Sigmoid colon (tissue), 7 donors: ENCODE results near the gene DGAT2. TPM values are rescaled to one million over a fixed set of nuclear protein-coding genes. Genes with fewer than 3 reads are reported as not detected.
"Not testable (repeated sequence)": the region's sequence is repeated elsewhere in the genome, so short reads cannot be mapped to it uniquely, and the experiment has no call there.

ENCODE experiments used
- DNase-seq: peaks from one replicate; pipeline ENCODE4 v3.0.0-alpha.2; 2019
- H3K27ac ChIP-seq, 4 donors: fragments of 200-600 bp; sonication (generic); one replicate each; pipeline ENCODE4 v1.5.1; 2016 to 2019; ENCODE audit warnings: mild to moderate bottlenecking in 1 of 4
- H3K27me3 ChIP-seq, 3 donors: fragments of 200-600 bp; sonication (generic); one replicate each; pipeline ENCODE4 v1.5.1; 2019; ENCODE audit warnings: mild to moderate bottlenecking in 1 of 3
- H3K36me3 ChIP-seq, 4 donors: fragments of 200-600 bp; sonication (generic); one replicate each; pipeline ENCODE4 v1.5.1; 2016 to 2019
- H3K4me1 ChIP-seq, 4 donors: fragments of 200-600 bp; sonication (generic); one replicate each; pipeline ENCODE4 v1.5.1; 2017 to 2019
- H3K4me3 ChIP-seq, 4 donors: fragments of 200-600 bp; sonication (generic); one replicate each; pipeline ENCODE4 v1.5.1; 2017 to 2019; ENCODE audit warnings: mild to moderate bottlenecking in 2 of 4, moderate library complexity in 1 of 4
- H3K9me3 ChIP-seq, 4 donors: fragments of 200-600 bp in 3 of 4; sonication (generic) in 3 of 4; one replicate each; pipeline versions ENCODE4 v1.5.1 to v1.6.1; 2013 to 2019
- CTCF ChIP-seq, 4 experiments: fragments of 450-650 bp in 3 of 4; fragments of 200-600 bp in 1 of 4; IDR thresholded peaks; one replicate each; pipeline ENCODE4 v1.5.1; 2016 to 2019; ENCODE audit warnings: antibody characterized with exemption in 4 of 4, mild to moderate bottlenecking in 3 of 4, moderate library complexity in 2 of 4
- EP300 ChIP-seq, 4 donors: sonication (generic); formaldehyde crosslinking; IDR thresholded peaks; one replicate each; pipeline ENCODE4 v1.6.1; 2017; ENCODE audit warnings: antibody characterized with exemption in 4 of 4
- POLR2A ChIP-seq, 2 donors: fragments of 450-650 bp; IDR thresholded peaks; one replicate each; pipeline ENCODE4 v1.6.1; 2016; ENCODE audit warnings: antibody characterized with exemption in 2 of 2, mild to moderate bottlenecking in 2 of 2, moderate library complexity in 2 of 2
- POLR2AphosphoS5 ChIP-seq, 4 donors: sonication (generic); formaldehyde crosslinking; IDR thresholded peaks; one replicate each; pipeline ENCODE4 v1.6.1; 2017; ENCODE audit warnings: antibody characterized with exemption in 4 of 4
- WGBS, 2 donors: extraction: QIAGEN DNeasy Blood & Tissue Kit; methylation state at CpG; one replicate each; pipeline ENCODE4 v1.1.7; 2013; 5-methylcytosine and 5-hydroxymethylcytosine counted together
- intact Hi-C: fragments of 100-400 bp; cut with DNase I; formaldehyde crosslinking; loops from one replicate; pipeline ENCODE4 v1.15.1; 2023
- polyA plus RNA-seq, 3 donors: library from polyadenylated mRNA; stranded (reverse); fragments of 200-250 nt; gene quantifications; one replicate each; pipeline ENCODE4 v1.2.3, GENCODE V29; 2013
- total RNA-seq, 4 donors: library from RNA; depleted of rRNA; stranded (reverse); fragments of >200 nt; gene quantifications; one replicate each; pipeline ENCODE4 v1.1.0, GENCODE V29; 2016
- donor health status: healthy with polysubstance abuse.
- donor health status: Bipolar disorder and iron deficiency.
- donor health status: healthy.

The DGAT2 gene
- total and polyA plus RNA-seq, 7 donors: 0.55 to 20.3 (median 1.2) TPM

GRCh38 chr11:75740681-75741080 is 27.9 kb upstream of the DGAT2 start:
- TF ChIP-seq CTCF (IDR thresholded peaks at IDR 0.05) (no peak), POLR2AphosphoS5 (IDR thresholded peaks at IDR 0.05) (no peak), EP300 (IDR thresholded peaks at IDR 0.05) (no peak), POLR2A (IDR thresholded peaks at IDR 0.05) (no peak)
- H3K4me3 ChIP-seq: no peak overlapping the region
- WGBS, 2 donors: 91 to 92% methylated on average over 1 of the region's 1 CpG
- intact Hi-C loops: no loop called here
- no peak overlapping the region for H3K27ac ChIP-seq
- no peak for DNase-seq
- H3K27me3 ChIP-seq: no peaks in the 10 kb centered on the region
- no peaks in the 10 kb centered on the region for H3K4me1 ChIP-seq
- H3K36me3 ChIP-seq: no peaks in the 10 kb centered on the region
- H3K9me3 ChIP-seq: no peaks in the 10 kb centered on the region

- H3K4me3 ChIP-seq, intact Hi-C loops, H3K9me3 ChIP-seq, H3K27ac ChIP-seq, H3K4me1 ChIP-seq, H3K27me3 ChIP-seq, H3K36me3 ChIP-seq, DNase-seq: not testable (repeated sequence)
- 92 to 95% methylated on average over 4 of the region's 4 CpGs for WGBS, 2 donors
Observed at GRCh38 chr11:75743159-75743558, 25.4 kb upstream of the DGAT2 start.

- WGBS, 2 donors: 61 to 67% methylated on average over 9 of the region's 9 CpGs
- DNase-seq: no peak
- H3K9me3 ChIP-seq: no peaks in the 10 kb centered on the region
- no peaks in the 10 kb centered on the region for H3K36me3 ChIP-seq
- intact Hi-C loops: no loop called here
- H3K27ac ChIP-seq: no peak overlapping the region
- no peaks in the 10 kb centered on the region for H3K4me1 ChIP-seq
- no peaks in the 10 kb centered on the region for H3K27me3 ChIP-seq
- TF ChIP-seq POLR2A (IDR thresholded peaks at IDR 0.05) (no peak), CTCF (IDR thresholded peaks at IDR 0.05) (no peak)
- H3K4me3 ChIP-seq: no peak overlapping the region
Observed at GRCh38 chr11:75743711-75744563, 24.6 kb upstream of the DGAT2 start.

GRCh38 chr11:75745807-75746206 is 22.8 kb upstream of the DGAT2 start:
- intact Hi-C loops: no loop called here
- WGBS, 2 donors: 90 to 93% methylated on average over 5 of the region's 5 CpGs
- H3K27ac ChIP-seq: no peak overlapping the region
- no peaks in the 10 kb centered on the region for H3K36me3 ChIP-seq
- no peaks in the 10 kb centered on the region for H3K27me3 ChIP-seq
- no peak overlapping the region for H3K4me3 ChIP-seq
- TF ChIP-seq EP300 (IDR thresholded peaks at IDR 0.05) (no peak), POLR2AphosphoS5 (IDR thresholded peaks at IDR 0.05) (no peak), CTCF (IDR thresholded peaks at IDR 0.05) (no peak), POLR2A (IDR thresholded peaks at IDR 0.05) (no peak)
- DNase-seq: no peak
- H3K9me3 ChIP-seq: no peaks in the 10 kb centered on the region
- H3K4me1 ChIP-seq: no peaks in the 10 kb centered on the region

GRCh38 chr11:75748729-75749273 is 19.8 kb upstream of the DGAT2 start:
- WGBS, 2 donors: 15 to 55% methylated on average over 18 of the region's 26 CpGs
- H3K36me3 ChIP-seq, H3K27me3 ChIP-seq, H3K9me3 ChIP-seq, H3K27ac ChIP-seq, H3K4me1 ChIP-seq, DNase-seq, H3K4me3 ChIP-seq, intact Hi-C loops: not testable (repeated sequence)

- H3K9me3 ChIP-seq, H3K4me3 ChIP-seq, H3K27ac ChIP-seq, H3K4me1 ChIP-seq, intact Hi-C loops, H3K36me3 ChIP-seq, DNase-seq, H3K27me3 ChIP-seq: not testable (repeated sequence)
Observed at GRCh38 chr11:75754933-75755332, 13.6 kb upstream of the DGAT2 start.
